ENCODE results near the gene STK36. TPM values are rescaled to one million over a fixed set of nuclear protein-coding genes. Genes with fewer than 3 reads are reported as not detected.
A peak's percentile ranks its signal among the peaks of the same experiment; 100 is the strongest.
"Not testable (repeated sequence)": the region's sequence is repeated elsewhere in the genome, so short reads cannot be mapped to it uniquely, and the experiment has no call there.

Gene STK36
- total RNA-seq, 1 donor from 2014 or later, result 67.8 TPM

DNA sequence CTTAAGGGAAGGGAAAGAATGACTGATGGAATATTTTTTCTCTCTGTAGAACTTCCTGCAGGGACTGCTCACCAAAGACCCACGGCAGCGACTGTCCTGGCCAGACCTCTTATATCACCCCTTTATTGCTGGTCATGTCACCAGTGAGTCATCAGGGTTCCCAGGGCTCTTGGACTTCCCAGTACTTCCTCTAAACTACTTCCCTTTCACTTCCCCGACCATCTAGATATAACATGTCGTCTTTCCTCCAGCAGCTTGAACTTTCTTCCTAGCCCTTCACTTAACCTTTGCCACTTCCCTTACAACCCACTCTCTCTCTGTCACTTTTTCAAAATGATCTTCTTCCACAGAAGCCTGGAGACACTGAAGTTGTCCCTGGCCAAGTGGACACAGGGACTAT is 7.2 kb downstream of the STK36 start:
- TF ChIP-seq, protein P1, sequence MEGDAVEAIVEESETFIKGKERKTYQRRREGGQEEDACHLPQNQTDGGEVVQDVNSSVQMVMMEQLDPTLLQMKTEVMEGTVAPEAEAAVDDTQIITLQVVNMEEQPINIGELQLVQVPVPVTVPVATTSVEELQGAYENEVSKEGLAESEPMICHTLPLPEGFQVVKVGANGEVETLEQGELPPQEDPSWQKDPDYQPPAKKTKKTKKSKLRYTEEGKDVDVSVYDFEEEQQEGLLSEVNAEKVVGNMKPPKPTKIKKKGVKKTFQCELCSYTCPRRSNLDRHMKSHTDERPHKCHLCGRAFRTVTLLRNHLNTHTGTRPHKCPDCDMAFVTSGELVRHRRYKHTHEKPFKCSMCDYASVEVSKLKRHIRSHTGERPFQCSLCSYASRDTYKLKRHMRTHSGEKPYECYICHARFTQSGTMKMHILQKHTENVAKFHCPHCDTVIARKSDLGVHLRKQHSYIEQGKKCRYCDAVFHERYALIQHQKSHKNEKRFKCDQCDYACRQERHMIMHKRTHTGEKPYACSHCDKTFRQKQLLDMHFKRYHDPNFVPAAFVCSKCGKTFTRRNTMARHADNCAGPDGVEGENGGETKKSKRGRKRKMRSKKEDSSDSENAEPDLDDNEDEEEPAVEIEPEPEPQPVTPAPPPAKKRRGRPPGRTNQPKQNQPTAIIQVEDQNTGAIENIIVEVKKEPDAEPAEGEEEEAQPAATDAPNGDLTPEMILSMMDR (IDR thresholded peaks at IDR 0.05), result no peak
- no peaks in the 10 kb centered on the region for H3K4me1 Mint-ChIP-seq (ENCODE audit: unreplicated experiment)
- H3K27ac Mint-ChIP-seq (ENCODE audit: unreplicated experiment), result no peak overlapping the region
- DNase-seq (ENCODE audit: extremely low spot score, unreplicated experiment), result no peak
- no peaks in the 10 kb centered on the region for H3K9me3 Mint-ChIP-seq (ENCODE audit: unreplicated experiment)
- no peaks in the 10 kb centered on the region for H3K27me3 Mint-ChIP-seq (ENCODE audit: unreplicated experiment)
- peaks cover 24% of the 10 kb centered on the region for H3K36me3 Mint-ChIP-seq (ENCODE audit: unreplicated experiment)
- no peak overlapping the region for H3K4me3 Mint-ChIP-seq (ENCODE audit: unreplicated experiment)

DNA sequence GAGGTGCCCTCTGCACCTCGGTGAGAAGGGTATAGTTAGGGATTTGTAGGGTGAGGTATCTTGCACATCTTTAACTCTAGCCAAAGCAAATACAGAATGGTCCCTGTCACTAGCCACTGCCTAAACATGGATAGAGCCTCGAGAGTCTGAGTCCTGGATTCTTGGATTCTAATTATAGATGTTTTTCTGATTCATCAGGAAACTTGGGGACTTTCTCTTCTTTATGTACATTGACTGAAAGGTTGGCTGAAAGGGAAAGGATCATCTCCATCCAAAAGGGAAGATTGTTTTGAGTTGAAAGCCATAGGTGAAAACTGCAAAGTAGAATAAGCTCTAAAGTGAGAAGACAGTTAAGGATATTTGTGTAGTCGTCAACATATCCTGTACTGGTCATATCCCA is 8.2 kb downstream of the STK36 start:
- Mint-ChIP-seq H3K9me3 (ENCODE audit: unreplicated experiment) (no peaks in the 10 kb centered on the region), H3K27me3 (ENCODE audit: unreplicated experiment) (no peaks in the 10 kb centered on the region), H3K4me1 (ENCODE audit: unreplicated experiment) (no peaks in the 10 kb centered on the region), H3K4me3 (ENCODE audit: unreplicated experiment) (no peak overlapping the region), H3K36me3 (ENCODE audit: unreplicated experiment) (peaks cover 29% of the 10 kb centered on the region), H3K27ac (ENCODE audit: unreplicated experiment) (no peak overlapping the region)
- TF ChIP-seq, protein P1 (IDR thresholded peaks at IDR 0.05), result no peak
- DNase-seq (ENCODE audit: extremely low spot score, unreplicated experiment), result no peak

DNA sequence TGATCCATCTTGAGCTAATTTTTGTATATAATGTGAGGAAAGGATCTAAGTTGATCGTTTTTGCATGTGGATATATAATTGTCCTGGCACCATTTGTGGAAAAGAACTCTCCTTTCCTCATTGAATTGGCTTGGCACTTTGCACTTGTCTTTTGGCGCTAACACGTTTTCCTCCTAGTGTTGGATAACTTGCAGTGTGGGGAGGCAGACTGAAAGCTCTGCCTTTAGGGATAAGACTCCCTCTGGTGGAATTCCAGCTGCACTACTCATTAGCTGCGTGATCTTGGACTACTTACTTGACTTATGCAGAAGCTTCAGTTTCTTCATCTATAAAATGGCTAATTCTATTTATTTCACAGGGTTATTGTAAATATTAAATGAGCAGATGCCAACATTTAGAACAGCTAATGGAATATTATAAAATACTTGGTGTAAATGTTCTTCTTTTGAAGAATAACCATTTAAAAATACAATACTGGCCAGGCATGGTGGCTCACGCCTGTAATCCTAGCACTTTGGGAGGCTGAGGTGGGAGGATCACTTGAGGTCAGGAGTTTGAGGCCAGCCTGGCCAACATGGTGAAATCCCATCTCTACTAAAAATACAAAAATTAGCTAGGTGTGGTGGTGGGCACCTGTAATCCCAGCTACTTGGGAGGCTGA is 15.6 kb downstream of the STK36 start:
- not testable (repeated sequence) for H3K27ac Mint-ChIP-seq (ENCODE audit: unreplicated experiment); DNase-seq (ENCODE audit: extremely low spot score, unreplicated experiment); H3K4me3 Mint-ChIP-seq (ENCODE audit: unreplicated experiment); H3K9me3 Mint-ChIP-seq (ENCODE audit: unreplicated experiment); H3K4me1 Mint-ChIP-seq (ENCODE audit: unreplicated experiment); H3K27me3 Mint-ChIP-seq (ENCODE audit: unreplicated experiment)
- H3K36me3 Mint-ChIP-seq (ENCODE audit: unreplicated experiment), result peaks cover 36% of the 10 kb centered on the region
- TF ChIP-seq, protein P1 (IDR thresholded peaks at IDR 0.05), result peak; percentile 87

DNA sequence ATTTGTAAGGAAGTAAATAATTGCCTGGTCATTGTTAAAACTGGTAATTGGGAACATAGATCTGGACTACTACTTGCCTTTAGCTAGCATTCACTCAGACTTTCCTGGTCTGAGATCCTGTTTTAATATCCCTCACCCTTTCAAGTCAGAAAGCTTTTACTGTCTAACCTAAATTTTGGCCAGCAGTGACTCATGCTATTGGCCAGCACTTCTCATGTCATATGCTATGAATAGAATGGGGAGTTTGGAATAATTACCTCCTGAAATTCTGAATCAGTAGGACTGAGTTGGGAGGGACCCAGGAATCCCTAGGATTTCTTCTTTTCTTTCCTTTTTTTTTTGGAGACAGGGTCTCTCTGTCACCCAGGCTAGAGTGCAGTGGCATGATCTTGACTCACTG is 19.3 kb downstream of the STK36 start:
- Mint-ChIP-seq H3K27ac (ENCODE audit: unreplicated experiment) (no peak overlapping the region), H3K9me3 (ENCODE audit: unreplicated experiment) (no peaks in the 10 kb centered on the region), H3K36me3 (ENCODE audit: unreplicated experiment) (peaks cover 38% of the 10 kb centered on the region), H3K4me3 (ENCODE audit: unreplicated experiment) (no peak overlapping the region), H3K4me1 (ENCODE audit: unreplicated experiment) (peaks cover 6% of the 10 kb centered on the region), H3K27me3 (ENCODE audit: unreplicated experiment) (no peaks in the 10 kb centered on the region)
- TF ChIP-seq, protein P1 (IDR thresholded peaks at IDR 0.05), result no peak
- no peak for DNase-seq (ENCODE audit: extremely low spot score, unreplicated experiment)

DNA sequence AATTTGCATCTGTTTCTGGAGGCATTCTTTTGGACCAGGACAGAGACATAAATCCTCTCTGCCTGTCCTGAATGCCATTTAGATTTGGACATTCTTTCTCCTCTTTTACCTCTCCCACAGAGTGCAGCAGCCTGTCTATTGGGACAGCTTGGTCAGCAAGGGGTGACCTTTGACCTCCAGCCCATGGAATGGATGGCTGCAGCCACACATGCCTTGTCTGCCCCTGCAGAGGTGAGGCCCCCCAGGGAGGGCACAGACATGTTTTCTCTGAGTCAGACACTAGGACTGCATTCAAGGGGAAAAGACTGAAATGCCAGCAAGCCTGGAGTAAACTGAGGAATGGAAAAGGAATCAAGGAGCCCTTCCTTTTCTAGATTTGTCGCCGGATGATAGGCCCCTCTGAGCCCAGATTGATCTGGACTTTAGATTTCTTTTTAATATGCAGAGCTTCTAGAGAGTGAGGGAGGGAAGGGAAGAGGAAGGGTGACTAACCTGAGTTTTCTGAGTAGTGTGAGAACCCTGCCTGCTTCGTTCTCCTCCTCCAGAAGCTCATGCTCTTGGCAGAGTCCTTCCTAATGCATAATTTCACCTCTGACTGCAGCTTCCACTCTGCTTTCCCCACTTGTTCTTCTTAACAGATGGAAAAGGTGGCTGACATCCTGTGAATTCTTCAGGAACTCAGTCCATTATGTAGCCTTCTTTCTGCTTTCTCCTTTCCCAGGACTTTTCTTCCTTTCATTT is 22.7 kb downstream of the STK36 start:
- Mint-ChIP-seq H3K9me3 (ENCODE audit: unreplicated experiment) (no peaks in the 10 kb centered on the region), H3K4me1 (ENCODE audit: unreplicated experiment) (peaks cover 6% of the 10 kb centered on the region), H3K27ac (ENCODE audit: unreplicated experiment) (peak overlapping the region; percentile 40), H3K4me3 (ENCODE audit: unreplicated experiment) (no peak overlapping the region), H3K27me3 (ENCODE audit: unreplicated experiment) (no peaks in the 10 kb centered on the region), H3K36me3 (ENCODE audit: unreplicated experiment) (peaks cover 49% of the 10 kb centered on the region)
- DNase-seq (ENCODE audit: extremely low spot score, unreplicated experiment), result no peak
- TF ChIP-seq, protein P1 (IDR thresholded peaks at IDR 0.05), result no peak
